Cerebellar cortex (tissue), 1 donor: Measurements from ENCODE around the gene ARSD.
"Not testable (repeated sequence)": the region's sequence is repeated elsewhere in the genome, so short reads cannot be mapped to it uniquely, and the experiment has no call there.

Source experiments
- DNase-seq: peaks from one replicate; pipeline ENCODE4 v3.0.0-alpha.2; 2015; ENCODE audit warnings: low spot score

Gene ARSD

DNA sequence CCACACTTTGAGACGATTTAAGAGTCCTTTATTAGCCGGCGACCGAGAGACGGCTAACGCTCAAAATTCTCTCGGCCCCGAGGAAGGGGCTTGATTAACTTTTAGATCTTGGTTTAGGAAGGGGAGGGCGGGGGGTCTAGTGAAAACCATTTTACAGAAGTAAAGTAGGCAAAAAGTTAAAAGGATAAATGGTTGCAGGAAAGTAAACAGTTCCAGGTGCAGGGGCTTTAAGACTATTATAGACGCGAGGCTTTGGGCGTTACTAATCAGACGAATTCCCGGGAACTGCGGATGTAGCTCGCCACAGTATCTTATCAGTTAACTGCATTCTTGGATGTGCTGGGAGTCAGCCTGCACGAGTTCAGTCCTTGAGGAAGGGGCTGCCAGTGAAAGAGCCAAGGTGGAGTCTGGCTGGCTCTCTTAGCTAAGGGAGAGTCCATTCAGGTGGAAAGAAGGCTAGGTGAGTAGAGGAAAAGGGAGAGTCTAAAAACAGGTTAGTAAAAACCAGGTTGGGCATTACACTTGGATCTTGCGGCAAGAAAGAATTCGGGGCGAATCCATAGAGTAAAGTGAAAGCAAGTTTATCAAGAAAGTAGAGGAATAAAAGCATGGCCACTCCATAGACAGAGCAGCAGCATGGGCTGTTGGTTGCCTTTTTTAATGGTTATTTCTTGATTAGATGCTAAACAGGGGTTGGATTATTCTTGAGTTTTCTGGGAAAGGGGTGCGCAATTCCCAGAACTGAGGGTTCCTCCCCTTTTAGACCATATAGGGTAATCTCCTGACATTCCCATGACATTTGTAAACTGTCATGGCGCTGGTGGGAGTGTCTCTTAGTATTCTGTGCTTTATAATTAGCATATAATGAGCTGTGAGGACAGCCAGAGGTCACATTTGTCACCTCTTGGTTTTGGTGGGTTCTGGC is 38.3 kb downstream of the ARSD start:
- DNase-seq: not testable (repeated sequence)

DNA sequence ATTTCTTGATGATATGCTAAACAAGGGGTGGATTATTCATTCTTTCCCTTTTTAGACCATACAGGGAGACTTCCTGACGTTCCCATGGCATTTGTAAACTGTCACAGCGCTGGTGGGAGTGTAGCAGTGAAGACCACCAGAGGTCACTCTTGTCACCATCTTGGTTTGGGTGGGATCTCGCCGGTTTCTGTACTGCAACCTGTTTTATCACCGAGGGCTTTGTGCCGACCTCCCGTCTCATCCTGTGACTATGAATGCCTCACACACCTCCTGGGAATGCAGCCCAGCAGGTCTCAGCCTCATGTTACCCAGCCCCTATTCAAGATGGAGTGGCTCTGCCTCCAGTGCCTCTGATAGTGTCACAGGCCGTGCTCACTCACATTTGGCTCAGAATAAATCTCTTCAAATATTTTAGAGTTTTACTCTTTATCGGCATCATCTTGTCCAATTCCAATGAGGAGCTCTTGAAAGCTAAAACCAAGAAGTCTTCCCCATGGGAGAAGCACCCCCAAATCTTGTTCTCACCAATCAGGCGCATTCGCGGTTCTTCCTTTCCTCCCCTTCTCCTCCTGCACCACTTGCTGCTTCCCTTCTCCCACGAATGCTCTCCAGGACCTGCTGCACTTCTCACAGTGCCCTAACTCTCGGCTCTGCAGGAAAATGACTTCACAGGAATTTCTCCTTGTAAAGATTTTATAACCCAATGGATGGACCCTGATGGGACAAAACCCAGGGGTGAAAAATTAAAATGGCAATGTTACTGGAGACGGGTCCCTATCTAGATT is 39.2 kb downstream of the ARSD start:
- DNase-seq: not testable (repeated sequence)

DNA sequence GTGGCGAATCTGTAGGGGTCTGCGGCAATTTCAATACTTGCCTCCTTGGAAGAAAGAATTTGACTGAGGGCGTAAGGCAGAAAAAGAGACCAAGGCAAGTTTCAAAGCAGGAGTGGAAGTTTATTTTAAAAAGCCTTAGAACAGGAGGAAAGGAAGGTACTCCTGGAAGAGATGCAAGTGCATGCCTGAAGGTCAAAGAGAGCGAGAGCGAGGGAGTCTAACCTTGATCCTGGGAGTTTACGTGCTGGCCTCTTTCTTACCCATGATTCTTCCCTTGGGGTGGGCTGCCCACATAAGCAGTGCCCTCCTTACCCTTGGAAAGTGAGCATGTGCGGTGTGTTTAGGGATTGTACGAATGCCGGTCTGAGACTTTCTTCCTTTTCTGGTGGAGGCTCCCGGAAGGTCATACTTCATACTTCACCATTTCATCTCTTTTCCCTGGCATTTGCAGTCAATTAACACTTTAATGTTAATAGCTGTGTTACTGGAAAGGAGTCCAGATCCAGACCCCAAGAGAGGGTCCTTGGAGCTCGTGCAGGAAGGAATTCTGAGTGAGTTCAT is 40.0 kb downstream of the ARSD start:
- no peak for DNase-seq

DNA sequence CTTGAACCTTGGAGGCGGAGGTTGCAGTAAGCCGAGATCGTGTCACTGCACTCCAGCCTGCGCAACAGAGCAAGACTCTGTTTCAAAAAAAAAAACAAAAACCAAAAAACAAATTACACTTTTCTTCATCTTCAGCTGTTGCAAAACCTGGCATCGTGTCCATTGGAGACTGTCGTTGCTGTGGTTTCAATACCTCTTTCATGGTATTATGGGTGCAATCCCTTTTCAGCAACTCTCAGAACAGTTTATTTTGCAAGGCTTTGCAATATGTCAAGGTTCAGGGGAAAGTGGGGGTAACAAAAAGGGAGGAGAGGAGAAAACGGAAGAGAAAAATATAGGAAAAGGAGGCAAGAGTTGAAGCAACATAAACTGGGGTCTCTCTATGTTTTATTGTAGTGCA is 40.8 kb downstream of the ARSD start:
- DNase-seq: no peak

DNA sequence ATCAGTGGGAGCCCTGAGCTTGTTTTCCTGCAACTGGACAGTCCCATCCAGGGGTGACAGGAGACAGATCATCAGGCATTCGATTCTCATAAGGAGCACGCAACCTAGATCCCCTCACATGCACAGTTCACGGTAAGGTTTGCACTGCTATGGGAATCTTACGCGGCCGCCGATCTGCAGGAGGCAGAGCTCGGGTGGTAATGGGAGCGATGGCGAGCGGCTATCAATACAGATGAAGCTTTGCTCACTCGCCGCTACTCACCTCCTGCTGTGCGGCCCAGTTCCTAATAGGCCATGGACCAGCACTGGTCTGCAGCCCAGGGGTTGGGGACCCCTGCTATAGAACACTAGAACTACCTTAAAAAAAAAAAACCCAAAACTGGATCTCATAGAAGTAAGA is 45.4 kb downstream of the ARSD start:
- no peak for DNase-seq

DNA sequence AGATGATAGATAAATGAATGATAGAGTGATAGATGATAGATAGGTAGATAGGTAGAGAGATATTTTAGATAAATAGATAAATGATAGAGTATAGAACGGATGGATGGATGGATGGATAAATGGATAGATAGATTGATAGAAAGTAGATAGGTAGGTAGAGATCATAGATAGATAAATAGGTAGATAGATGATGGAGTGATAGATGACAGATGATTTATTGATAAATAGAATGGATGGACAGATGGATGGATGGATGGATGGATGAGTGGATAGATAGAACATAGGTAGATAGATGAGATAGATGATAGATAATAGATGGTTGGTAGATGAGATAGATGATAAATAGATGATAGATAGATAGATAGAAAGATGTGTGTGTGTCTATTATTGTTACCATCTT is 49.5 kb downstream of the ARSD start:
- no peak for DNase-seq

DNA sequence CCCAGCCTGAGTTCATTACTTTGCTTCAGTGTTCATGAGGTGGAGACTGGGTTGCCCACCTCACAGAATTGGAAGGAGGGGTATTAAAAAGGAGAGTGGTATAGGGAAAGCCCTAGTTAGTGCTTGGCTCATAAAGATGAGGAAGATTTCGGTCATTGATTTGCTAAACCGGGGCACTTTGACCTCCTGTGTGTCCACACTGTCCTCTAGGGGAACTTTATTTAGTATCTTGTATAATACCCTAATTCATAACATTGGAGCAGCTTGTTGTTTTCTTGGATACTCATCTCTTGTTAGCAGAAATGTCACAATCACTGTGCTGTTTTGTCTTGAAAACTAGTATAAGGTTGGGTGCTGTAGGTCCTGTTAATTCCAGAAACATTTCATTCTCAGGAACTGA is 50.6 kb downstream of the ARSD start:
- no peak for DNase-seq

DNA sequence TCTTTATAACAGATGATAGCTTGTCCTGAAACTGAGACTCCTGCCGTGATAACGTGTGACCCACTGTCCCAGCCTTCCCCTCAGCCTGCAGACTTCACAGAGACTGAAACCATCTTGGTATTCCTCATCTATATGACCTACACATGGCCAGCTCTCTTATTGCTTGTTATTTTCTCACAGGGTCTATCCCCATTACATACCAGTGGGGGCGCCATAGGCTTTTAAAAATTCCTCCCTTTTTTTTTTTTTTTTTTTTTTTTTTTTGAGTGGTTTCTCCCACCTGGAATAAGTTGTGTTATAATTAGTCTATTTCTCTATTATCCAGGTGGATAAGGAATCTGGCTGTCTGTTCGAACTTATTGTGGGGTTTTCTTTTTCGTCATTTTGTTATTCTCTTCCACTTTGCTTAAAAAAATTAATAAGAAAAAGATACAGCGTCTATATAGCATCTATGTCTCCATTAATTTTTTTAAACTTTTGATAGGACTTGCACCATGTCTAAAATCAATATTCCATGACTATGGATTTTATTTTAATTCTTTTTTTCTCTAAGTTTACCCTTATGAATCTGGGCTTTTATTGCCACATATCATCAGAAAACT is 53.2 kb downstream of the ARSD start:
- no peak for DNase-seq

DNA sequence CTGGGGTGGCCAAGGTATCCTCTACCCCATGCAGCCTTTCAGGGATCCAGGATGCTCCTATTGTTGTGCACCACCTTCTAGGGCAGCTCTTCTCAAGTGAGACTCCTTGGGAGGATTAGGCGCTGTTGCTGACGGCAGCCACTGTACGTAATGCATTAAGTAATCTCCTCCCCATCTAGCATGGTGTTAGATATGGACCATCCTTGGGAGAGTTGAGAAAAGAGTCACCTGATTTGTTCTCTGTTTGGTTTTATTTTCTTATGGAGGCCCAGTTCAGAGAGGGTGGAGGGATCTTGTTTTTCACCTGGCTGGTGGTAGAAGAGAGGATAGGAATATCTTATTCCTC is 54.0 kb downstream of the ARSD start:
- DNase-seq: no peak

DNA sequence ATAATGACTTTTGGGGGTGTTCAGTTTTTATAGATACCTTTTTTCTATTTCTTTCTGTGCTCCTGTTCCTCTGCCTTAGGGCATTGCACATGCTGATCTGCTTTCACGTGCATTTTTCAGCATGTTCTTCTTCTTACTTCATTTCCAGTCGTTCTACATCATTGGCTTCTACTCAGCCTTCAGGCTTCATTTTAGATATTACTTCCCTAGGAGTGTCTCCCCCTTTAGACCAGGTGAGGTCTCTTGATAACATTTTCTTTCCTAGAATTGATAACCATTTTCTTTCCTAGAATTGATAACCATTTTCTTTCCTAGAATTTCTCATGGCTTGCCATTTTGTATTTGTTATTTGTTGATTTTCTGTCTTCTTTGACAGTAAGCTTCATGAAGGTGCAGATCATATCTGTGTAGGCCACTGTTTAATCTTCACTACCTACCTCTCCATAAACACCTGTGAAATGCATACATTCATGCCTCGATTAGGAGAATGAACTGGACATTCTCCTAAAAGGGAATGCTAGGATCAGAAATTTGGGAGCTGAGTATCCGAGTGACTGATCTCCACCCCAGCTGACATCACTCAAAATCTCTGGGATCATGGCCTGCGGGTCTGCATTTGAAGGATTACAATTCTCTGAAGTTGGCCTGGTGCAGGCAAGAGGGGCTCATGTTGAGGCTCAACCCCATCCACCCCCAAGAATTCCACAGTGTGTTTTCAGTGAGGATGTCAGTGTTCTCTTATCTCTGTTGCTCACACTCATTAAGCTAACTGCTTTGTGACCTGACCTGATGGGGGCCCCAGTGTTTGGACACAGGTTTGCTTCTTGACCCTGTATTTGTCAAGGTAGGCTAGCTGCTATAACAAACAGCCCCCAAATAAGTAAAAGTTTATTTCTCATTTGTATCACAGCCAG is 54.7 kb downstream of the ARSD start:
- no peak for DNase-seq

DNA sequence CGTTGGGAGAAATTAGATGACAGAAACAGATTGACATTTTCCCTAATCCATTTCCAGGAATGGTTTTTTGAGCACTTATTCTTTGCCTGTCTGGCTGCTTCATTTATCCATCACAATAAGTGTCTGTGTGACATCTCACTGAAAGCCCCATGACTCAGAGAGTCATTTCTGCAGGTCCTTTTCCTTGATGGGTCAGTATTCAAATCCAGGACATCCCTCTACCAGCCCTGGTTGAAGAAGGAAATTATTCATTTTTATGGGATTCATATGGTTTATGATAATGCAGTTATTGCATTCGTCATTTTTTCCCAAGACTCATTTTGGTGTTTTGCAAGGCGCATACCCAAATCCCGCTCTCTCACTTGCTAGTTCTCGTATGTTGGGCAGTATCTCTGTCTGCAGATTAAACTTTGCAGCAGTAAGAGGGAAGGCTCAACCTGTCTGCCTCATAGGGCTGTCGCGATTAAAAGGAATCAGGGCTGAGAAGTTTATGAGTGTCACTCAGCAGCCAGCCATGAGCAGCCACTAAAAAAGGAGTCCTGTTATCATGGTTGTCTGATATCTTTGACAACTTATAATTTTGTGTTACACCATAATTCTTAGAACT is 56.4 kb downstream of the ARSD start:
- no peak for DNase-seq

DNA sequence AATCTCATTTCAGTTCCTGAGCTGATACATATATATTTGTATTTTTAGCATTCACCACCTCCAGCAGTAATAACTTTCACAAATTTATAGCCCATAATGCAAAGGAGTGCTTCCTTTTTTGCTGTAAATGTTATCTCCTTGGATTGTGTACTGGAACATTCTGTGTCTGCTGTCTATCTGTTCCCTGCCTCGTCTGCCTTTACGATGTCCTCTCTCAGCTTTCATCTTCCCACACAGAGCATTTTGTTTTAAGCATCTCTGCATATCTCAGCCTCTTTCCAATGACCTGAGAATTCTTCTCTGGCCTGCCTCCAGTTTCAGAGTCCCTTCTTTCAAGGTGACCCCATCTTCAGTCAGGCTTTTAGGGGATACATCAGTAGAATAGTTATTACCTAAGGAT is 57.3 kb downstream of the ARSD start:
- DNase-seq: no peak

DNA sequence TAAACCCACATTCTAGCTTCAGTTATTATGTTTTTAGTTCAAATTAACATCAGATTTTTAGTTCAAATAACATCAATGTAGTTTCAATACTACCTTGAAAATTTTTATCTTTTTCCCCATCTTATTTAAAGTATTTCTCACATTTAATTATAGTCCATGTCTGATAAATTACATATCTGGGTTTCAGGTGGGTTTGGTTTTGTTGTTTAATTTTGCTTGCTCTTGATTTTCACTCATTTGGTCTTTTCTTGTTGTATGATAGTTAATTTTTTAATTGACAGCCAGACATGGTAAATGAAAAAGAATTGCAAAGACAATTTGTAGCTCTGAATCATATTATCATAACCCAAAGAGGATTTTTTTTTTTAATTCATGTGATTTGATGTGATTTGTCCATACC is 58.5 kb downstream of the ARSD start:
- no peak for DNase-seq

DNA sequence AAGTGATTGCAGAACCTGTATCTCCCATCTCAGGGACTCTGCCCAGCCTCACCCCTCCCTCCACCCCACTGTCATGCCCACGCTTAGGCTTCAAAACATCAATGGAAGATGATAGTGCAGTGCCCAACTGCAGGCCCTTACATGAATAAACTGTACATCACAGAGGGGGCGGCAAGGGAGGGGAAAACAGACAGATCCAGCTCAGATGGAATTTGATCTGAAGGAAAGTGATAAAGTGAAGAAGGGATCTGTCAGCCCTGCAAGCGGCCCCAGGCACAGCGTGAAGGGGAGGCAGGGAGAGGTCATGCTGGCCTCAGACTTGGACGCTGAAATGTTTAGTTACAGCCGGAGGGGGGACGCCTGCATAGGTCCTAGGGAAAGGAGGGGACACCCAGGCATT is 61.9 kb downstream of the ARSD start:
- DNase-seq: no peak

DNA sequence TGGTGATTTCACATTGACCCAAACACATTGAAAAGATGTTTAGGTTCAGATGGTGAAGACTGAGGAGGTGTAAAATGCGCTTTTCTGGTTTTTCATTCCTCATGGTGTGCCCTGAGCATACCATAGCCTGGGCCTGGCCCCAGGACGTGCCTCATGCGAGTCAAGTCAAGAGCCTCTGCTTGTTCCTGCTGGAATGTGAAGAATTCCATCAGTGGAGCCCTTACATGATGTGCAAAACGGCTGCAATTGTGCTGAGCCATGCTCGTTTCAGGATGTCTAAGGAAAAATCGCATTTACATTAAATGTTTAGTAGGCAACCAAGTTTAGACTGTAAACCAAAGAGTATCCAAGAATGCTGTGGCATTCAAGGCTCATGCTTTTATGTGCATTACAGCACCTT is 65.5 kb downstream of the ARSD start:
- no peak for DNase-seq

DNA sequence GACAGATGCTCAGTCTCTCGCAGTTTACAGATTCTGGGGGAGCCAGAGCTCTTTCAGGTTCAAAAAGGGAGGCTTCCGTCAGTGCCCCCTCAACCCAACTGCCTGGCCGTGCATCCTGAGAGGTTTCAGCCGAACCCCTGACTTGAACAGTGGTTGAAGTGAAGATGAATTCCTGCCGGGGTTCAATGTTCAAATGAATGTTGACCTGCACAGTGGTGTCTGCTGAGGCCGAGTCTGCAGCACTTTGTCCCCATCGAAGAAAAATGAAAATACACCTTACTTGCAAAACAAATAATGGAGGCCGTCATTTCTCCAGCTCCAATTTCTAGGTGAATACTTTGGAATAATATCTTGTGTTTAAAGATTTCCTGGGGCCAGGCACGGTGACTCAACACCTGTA is 66.7 kb downstream of the ARSD start:
- DNase-seq: no peak

DNA sequence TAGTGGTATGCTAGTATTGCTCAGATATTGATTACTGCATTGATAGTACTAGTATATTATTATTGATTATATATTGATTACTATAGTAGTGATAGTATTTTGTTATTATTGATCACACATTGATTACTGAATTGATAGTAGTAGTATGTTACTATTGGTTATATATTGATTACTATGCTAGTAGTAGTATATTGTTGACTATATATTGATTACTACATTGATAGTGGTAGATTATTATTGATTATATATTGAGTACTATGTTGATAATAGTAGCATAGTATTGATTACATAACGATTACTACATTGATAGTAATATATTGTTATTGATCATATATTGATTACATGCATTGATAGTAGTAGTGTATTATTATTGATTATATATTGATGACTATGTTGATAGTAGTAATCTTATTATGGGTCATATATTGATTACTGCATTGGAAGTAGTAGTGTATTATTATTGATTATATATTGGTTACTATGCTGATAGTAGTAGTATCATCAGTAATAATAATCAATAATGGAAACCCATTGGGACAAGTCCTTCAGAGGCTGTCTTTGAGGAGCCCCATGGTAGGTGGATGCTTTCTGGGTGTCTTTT is 69.8 kb downstream of the ARSD start:
- no peak for DNase-seq

DNA sequence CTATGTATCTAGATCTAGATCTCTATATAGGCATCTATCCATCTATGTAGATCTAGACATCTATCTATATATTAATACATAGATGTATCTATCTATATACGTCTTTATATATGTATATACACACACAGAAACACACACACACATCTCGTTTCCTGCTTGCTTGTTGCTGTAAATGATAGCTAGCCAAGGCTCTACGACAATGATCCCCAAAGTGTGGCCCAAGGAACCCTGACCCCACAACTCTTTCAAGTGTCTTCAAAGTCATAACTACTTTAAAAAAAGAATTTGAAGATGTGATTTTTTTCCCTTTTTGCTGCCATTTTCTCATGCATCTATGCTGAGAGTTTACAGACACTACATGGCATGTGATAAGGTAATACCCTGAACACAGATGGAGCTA is 71.6 kb downstream of the ARSD start:
- no peak for DNase-seq

DNA sequence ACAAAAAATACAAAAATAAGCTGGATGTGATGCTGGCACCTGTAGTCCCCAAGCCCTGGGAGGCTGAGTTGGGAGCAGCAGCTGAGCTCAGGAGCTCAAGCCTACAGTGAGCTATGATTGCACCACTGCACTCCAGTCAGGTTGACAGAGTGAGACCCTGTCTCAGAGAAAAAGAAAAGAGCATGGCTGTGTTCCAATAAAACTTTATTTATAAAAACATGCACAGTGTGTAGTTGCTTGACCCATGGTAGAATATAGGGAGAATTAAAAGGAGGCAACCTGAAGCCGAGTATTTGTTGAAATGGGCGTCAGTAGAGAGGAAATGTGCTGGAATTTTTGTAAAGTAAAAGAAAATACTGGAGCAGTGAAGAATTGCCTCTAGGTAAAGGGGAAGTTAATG is 73.4 kb downstream of the ARSD start:
- DNase-seq: no peak

DNA sequence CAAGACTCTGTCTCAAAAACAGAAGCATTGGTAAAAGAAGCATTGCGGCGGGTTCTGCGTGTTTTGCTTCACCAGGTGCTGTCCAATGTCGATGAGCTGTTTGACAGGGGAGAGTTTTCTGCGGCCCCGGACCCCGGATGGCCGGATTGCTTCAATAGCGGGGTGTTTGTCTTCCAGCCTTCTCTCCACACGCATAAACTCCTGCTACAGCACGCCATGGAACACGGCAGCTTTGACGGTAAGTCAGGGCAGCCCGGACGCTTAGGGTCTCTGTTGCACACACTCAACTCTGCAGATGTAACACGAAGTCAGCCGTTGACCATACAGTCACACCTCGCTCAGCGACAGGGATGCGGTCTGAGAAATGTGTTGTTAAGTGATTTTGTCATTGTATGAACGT is 74.2 kb downstream of the ARSD start:
- DNase-seq: no peak
